ENCODE data around the gene DDX41.

Gene DDX41

GRCh38 chr5:177509381-177509951 is 7.3 kb downstream of the DDX41 start, which contains the start of gene DOK3:
DOK3 (minus strand) TSS chr5:177509826; CDS start chr5:177509540, 286 bp downstream.
- Histone ChIP-seq H3K4ac (ENCODE audit: low read length) (no peak within 1 kb of the TSS), H3K36me3 (replicated peaks in 1 of 2; ENCODE audit: control insufficient read depth in 2 of 2, insufficient read depth in 2 of 2, low read length in 2 of 2) (peaks cover 38 to 47% of the 10 kb centered on the region in 2 donors), H3K79me1 (ENCODE audit: low read depth, low read length) (peaks cover 13% of the 10 kb centered on the region), H2BK120ac (ENCODE audit: low read depth, low read length) (no peak within 1 kb of the TSS), H2BK12ac (ENCODE audit: low read length) (peak within 1 kb of the TSS; percentile 97), H3K18ac (ENCODE audit: low read length) (peak within 1 kb of the TSS; percentile 38), H3K27me3 (ENCODE audit: control insufficient read depth in 3 of 3, insufficient read depth in 3 of 3, low read depth in 1 of 3, low read length in 3 of 3) (no peaks in the 10 kb centered on the region), H4K91ac (ENCODE audit: low read depth, low read length, poor library complexity) (no peak within 1 kb of the TSS), H4K8ac (ENCODE audit: low read depth, low read length) (no peak within 1 kb of the TSS), H3K27ac (replicated peaks; ENCODE audit: low read length) (no peak within 1 kb of the TSS), H3K4me2 (ENCODE audit: insufficient read depth, low read length, poor library complexity, severe bottlenecking) (no peak within 1 kb of the TSS), H3K14ac (ENCODE audit: low read length) (peak within 1 kb of the TSS; percentile 56), H3K9ac (ENCODE audit: low read depth, low read length, poor library complexity) (peak within 1 kb of the TSS; percentile 72), H3K4me1 (ENCODE audit: control insufficient read depth in 2 of 2, insufficient read depth in 1 of 2, low read depth in 1 of 2, low read length in 2 of 2) (peaks cover 2 to 12% of the 10 kb centered on the region in 2 donors), H3K23ac (ENCODE audit: low read depth, low read length, poor library complexity) (peak within 1 kb of the TSS; percentile 49), H2BK5ac (ENCODE audit: low read length) (peak within 1 kb of the TSS; percentile 75), H2BK15ac (ENCODE audit: low read length) (no peak within 1 kb of the TSS), H3K9me3 (replicated peaks in 1 of 2; ENCODE audit: control insufficient read depth in 2 of 2, insufficient read depth in 1 of 2, low read depth in 1 of 2, low read length in 2 of 2) (no peaks in the 10 kb centered on the region), H2AFZ (ENCODE audit: low read length) (no peak within 1 kb of the TSS), H2AK5ac (ENCODE audit: low read depth, low read length) (peak within 1 kb of the TSS; percentile 37), H3K4me3 (ENCODE audit: low read length in 2 of 2) (peak within 1 kb of the TSS in 1 of 2 donors; percentile 12)
- WGBS, 2 donors (ENCODE audit: extremely low coverage in 2 of 2, insufficient read length in 2 of 2, insufficient replicate concordance in 1 of 2), result no CpG with 5 or more reads among the region's 20 CpGs
- no peak for DNase-seq (ENCODE audit: low spot score)

- Histone ChIP-seq H3K27ac (replicated peaks; ENCODE audit: low read length) (no peak overlapping the region), H4K8ac (ENCODE audit: low read depth, low read length) (no peak overlapping the region), H3K14ac (ENCODE audit: low read length) (peak overlapping the region; percentile 56), H2BK5ac (ENCODE audit: low read length) (peak overlapping the region; percentile 75), H3K79me1 (ENCODE audit: low read depth, low read length) (peaks cover 15% of the 10 kb centered on the region), H3K9me3 (replicated peaks in 1 of 2; ENCODE audit: control insufficient read depth in 2 of 2, insufficient read depth in 1 of 2, low read depth in 1 of 2, low read length in 2 of 2) (no peaks in the 10 kb centered on the region), H3K36me3 (replicated peaks in 1 of 2; ENCODE audit: control insufficient read depth in 2 of 2, insufficient read depth in 2 of 2, low read length in 2 of 2) (peaks cover 32 to 40% of the 10 kb centered on the region in 2 donors), H3K9ac (ENCODE audit: low read depth, low read length, poor library complexity) (peak overlapping the region; percentile 72), H2AFZ (ENCODE audit: low read length) (no peak overlapping the region), H2BK120ac (ENCODE audit: low read depth, low read length) (no peak overlapping the region), H3K4me1 (ENCODE audit: control insufficient read depth in 2 of 2, insufficient read depth in 1 of 2, low read depth in 1 of 2, low read length in 2 of 2) (peaks cover 2 to 12% of the 10 kb centered on the region in 2 donors), H3K18ac (ENCODE audit: low read length) (no peak overlapping the region), H2AK5ac (ENCODE audit: low read depth, low read length) (peak overlapping the region; percentile 37), H2BK12ac (ENCODE audit: low read length) (peak overlapping the region; percentile 97), H4K91ac (ENCODE audit: low read depth, low read length, poor library complexity) (no peak overlapping the region), H3K4ac (ENCODE audit: low read length) (no peak overlapping the region), H3K4me3 (ENCODE audit: low read length in 2 of 2) (no peak overlapping the region), H3K23ac (ENCODE audit: low read depth, low read length, poor library complexity) (no peak overlapping the region), H2BK15ac (ENCODE audit: low read length) (no peak overlapping the region), H3K27me3 (ENCODE audit: control insufficient read depth in 3 of 3, insufficient read depth in 3 of 3, low read depth in 1 of 3, low read length in 3 of 3) (no peaks in the 10 kb centered on the region), H3K4me2 (ENCODE audit: insufficient read depth, low read length, poor library complexity, severe bottlenecking) (no peak overlapping the region)
- no CpG with 5 or more reads among the region's 8 CpGs for WGBS, 2 donors (ENCODE audit: extremely low coverage in 2 of 2, insufficient read length in 2 of 2, insufficient replicate concordance in 1 of 2)
- DNase-seq (ENCODE audit: low spot score), result no peak
Observed at GRCh38 chr5:177508837-177509236, 7.9 kb downstream of the DDX41 start.

DNA sequence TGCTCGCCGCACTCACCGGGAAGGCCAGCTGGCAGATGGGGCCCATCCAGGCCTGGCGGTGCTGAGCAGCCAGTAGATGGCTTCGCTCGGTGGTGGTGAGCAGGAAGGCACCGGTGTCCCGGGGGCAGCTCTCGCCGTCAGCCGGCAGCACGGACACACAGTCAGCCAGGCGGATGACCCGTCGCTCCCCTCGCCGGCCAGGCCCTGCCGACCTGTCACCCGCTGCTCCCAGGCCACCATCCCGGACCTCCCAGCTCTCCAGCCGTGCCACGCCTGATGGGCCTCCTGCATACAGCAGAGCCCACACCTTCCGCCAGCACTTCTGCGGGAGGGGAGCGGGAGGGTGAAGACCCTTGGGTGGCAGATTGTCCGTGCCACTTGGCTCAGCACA is 8.5 kb downstream of the DDX41 start:
- Histone ChIP-seq H3K4ac (ENCODE audit: low read length) (peak overlapping the region; percentile 5), H3K23ac (ENCODE audit: low read depth, low read length, poor library complexity) (peak overlapping the region; percentile 55), H3K79me1 (ENCODE audit: low read depth, low read length) (peaks cover 15% of the 10 kb centered on the region), H2BK15ac (ENCODE audit: low read length) (no peak overlapping the region), H3K4me2 (ENCODE audit: insufficient read depth, low read length, poor library complexity, severe bottlenecking) (no peak overlapping the region), H3K4me1 (ENCODE audit: control insufficient read depth in 2 of 2, insufficient read depth in 1 of 2, low read depth in 1 of 2, low read length in 2 of 2) (peaks cover 2 to 16% of the 10 kb centered on the region in 2 donors), H2BK120ac (ENCODE audit: low read depth, low read length) (no peak overlapping the region), H3K18ac (ENCODE audit: low read length) (no peak overlapping the region), H3K27me3 (ENCODE audit: control insufficient read depth in 3 of 3, insufficient read depth in 3 of 3, low read depth in 1 of 3, low read length in 3 of 3) (no peaks in the 10 kb centered on the region), H3K9me3 (replicated peaks in 1 of 2; ENCODE audit: control insufficient read depth in 2 of 2, insufficient read depth in 1 of 2, low read depth in 1 of 2, low read length in 2 of 2) (no peaks in the 10 kb centered on the region), H3K9ac (ENCODE audit: low read depth, low read length, poor library complexity) (peak overlapping the region; percentile 60), H3K27ac (replicated peaks; ENCODE audit: low read length) (no peak overlapping the region), H3K4me3 (ENCODE audit: low read length in 2 of 2) (no peak overlapping the region), H2BK5ac (ENCODE audit: low read length) (no peak overlapping the region), H2AK5ac (ENCODE audit: low read depth, low read length) (no peak overlapping the region), H4K8ac (ENCODE audit: low read depth, low read length) (no peak overlapping the region), H2BK12ac (ENCODE audit: low read length) (peak overlapping the region; percentile 41), H3K36me3 (replicated peaks in 1 of 2; ENCODE audit: control insufficient read depth in 2 of 2, insufficient read depth in 2 of 2, low read length in 2 of 2) (peaks cover 27 to 34% of the 10 kb centered on the region in 2 donors), H2AFZ (ENCODE audit: low read length) (no peak overlapping the region), H4K91ac (ENCODE audit: low read depth, low read length, poor library complexity) (no peak overlapping the region), H3K14ac (ENCODE audit: low read length) (no peak overlapping the region)
- no peak for DNase-seq (ENCODE audit: low spot score)
- no CpG with 5 or more reads among the region's 26 CpGs for whole genome bisulfite sequencing, 2 donors (ENCODE audit: extremely low coverage in 2 of 2, insufficient read length in 2 of 2, insufficient replicate concordance in 1 of 2)

DNA sequence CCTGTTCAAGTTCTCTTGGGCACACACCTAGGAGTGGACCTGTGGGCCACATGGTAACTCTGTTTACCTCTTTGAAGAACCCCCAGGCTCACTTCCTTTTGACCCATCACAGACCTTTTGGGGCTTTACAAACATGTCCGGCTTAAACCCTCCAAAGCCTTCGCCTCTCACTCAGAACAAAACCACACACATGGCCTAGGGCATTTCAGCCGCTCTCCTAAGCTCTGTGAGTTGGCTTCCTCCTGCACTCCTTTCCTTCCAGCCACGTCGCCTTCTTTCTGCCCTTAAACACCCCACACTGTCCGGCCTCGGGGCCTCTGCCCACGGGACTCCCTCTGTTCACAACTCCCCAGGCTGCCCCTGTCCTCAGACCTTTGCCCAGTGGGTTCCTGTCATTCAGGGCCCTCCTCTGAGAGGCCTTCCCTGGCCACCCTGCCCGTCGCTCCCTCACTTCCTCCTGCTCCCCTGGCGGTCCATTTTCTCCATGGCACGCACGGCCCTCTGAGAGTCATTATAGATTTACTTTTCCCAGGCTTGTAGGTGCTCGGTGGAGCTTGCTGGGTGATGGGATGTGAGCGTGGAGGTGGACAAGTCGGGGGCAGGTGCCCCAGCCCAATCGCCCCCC is 9.1 kb downstream of the DDX41 start:
- Histone ChIP-seq H2BK5ac (ENCODE audit: low read length) (no peak overlapping the region), H3K4me3 (ENCODE audit: low read length in 2 of 2) (no peak overlapping the region), H2AK5ac (ENCODE audit: low read depth, low read length) (no peak overlapping the region), H3K27ac (replicated peaks; ENCODE audit: low read length) (no peak overlapping the region), H3K4ac (ENCODE audit: low read length) (no peak overlapping the region), H3K4me1 (ENCODE audit: control insufficient read depth in 2 of 2, insufficient read depth in 1 of 2, low read depth in 1 of 2, low read length in 2 of 2) (peaks cover 4 to 21% of the 10 kb centered on the region in 2 donors), H3K23ac (ENCODE audit: low read depth, low read length, poor library complexity) (peak overlapping the region; percentile 55), H2AFZ (ENCODE audit: low read length) (no peak overlapping the region), H3K14ac (ENCODE audit: low read length) (no peak overlapping the region), H3K27me3 (ENCODE audit: control insufficient read depth in 3 of 3, insufficient read depth in 3 of 3, low read depth in 1 of 3, low read length in 3 of 3) (no peaks in the 10 kb centered on the region), H3K9ac (ENCODE audit: low read depth, low read length, poor library complexity) (peak overlapping the region; percentile 60), H2BK12ac (ENCODE audit: low read length) (no peak overlapping the region), H3K79me1 (ENCODE audit: low read depth, low read length) (peaks cover 14% of the 10 kb centered on the region), H3K9me3 (replicated peaks in 1 of 2; ENCODE audit: control insufficient read depth in 2 of 2, insufficient read depth in 1 of 2, low read depth in 1 of 2, low read length in 2 of 2) (no peaks in the 10 kb centered on the region), H3K36me3 (replicated peaks in 1 of 2; ENCODE audit: control insufficient read depth in 2 of 2, insufficient read depth in 2 of 2, low read length in 2 of 2) (peaks cover 23 to 29% of the 10 kb centered on the region in 2 donors), H3K18ac (ENCODE audit: low read length) (no peak overlapping the region), H3K4me2 (ENCODE audit: insufficient read depth, low read length, poor library complexity, severe bottlenecking) (no peak overlapping the region), H2BK120ac (ENCODE audit: low read depth, low read length) (no peak overlapping the region), H4K8ac (ENCODE audit: low read depth, low read length) (no peak overlapping the region), H2BK15ac (ENCODE audit: low read length) (no peak overlapping the region), H4K91ac (ENCODE audit: low read depth, low read length, poor library complexity) (no peak overlapping the region)
- no peak for DNase-seq (ENCODE audit: low spot score)
- WGBS, 2 donors (ENCODE audit: extremely low coverage in 2 of 2, insufficient read length in 2 of 2, insufficient replicate concordance in 1 of 2), result no CpG with 5 or more reads among the region's 17 CpGs
